OCI-LY1 (cell line): ENCODE results near the gene SMIM20.
A peak's percentile ranks its signal among the peaks of the same experiment; 100 is the strongest.

Source experiments
- H2AFZ ChIP-seq: fragments of 200-600 bp; sonication (generic), shearing (Covaris generic); 2 replicates; pipeline ENCODE4 v1.6.0; 2014; ENCODE audit warnings: antibody characterized with exemption, mild to moderate bottlenecking, low read length
- H3F3A ChIP-seq: fragments of 200-600 bp; sonication (generic), shearing (Covaris generic); 2 replicates; pipeline ENCODE4 v1.6.0; 2014; ENCODE audit warnings: mild to moderate bottlenecking, antibody characterized with exemption, low read length, moderate library complexity; ENCODE audit not compliant: insufficient read depth
- H3K27ac ChIP-seq: fragments of 200-600 bp; sonication (generic); 2 replicates; pipeline ENCODE4 v1.5.1; 2014; ENCODE audit warnings: low read length, mixed run types, mild to moderate bottlenecking, low read depth; ENCODE audit not compliant: poor library complexity, severe bottlenecking
- H3K27me3 ChIP-seq: fragments of 200-600 bp; sonication (generic); 2 replicates; pipeline ENCODE4 v1.6.0; 2014; ENCODE audit warnings: antibody characterized with exemption, mild to moderate bottlenecking, low read length, moderate library complexity; ENCODE audit not compliant: insufficient read depth
- H3K36me3 ChIP-seq: fragments of 200-600 bp; sonication (generic); 2 replicates; pipeline ENCODE4 v1.6.1; 2014; ENCODE audit warnings: mild to moderate bottlenecking, antibody characterized with exemption, low read length, moderate library complexity, mixed read lengths; ENCODE audit not compliant: insufficient read depth
- H3K4me1 ChIP-seq: fragments of 200-600 bp; sonication (generic); 2 replicates; pipeline ENCODE4 v1.5.1; 2014; ENCODE audit warnings: mild to moderate bottlenecking, low read length, moderate library complexity; ENCODE audit not compliant: insufficient read depth, severe bottlenecking
- H3K4me2 ChIP-seq: fragments of 200-600 bp; sonication (generic), shearing (Covaris generic); 2 replicates; pipeline ENCODE4 v1.6.1; 2014; ENCODE audit warnings: low read length
- H3K4me3 ChIP-seq: fragments of 200-600 bp; sonication (generic); 2 replicates; pipeline ENCODE4 v1.5.1; 2014; ENCODE audit warnings: low read length, low read depth, mild to moderate bottlenecking, mixed read lengths; ENCODE audit not compliant: poor library complexity, severe bottlenecking
- H3K79me2 ChIP-seq: fragments of 200-600 bp; shearing (Covaris generic); 2 replicates; pipeline ENCODE4 v1.6.1; 2016; ENCODE audit warnings: mixed run types, low read length, mixed read lengths; ENCODE audit not compliant: insufficient read depth
- H3K9ac ChIP-seq: fragments of 200-600 bp; sonication (generic), shearing (Covaris generic); 2 replicates; pipeline ENCODE4 v1.6.1; 2014; ENCODE audit warnings: mild to moderate bottlenecking, low read length, mixed read lengths
- H3K9me2 ChIP-seq: fragments of 200-600 bp; sonication (generic), shearing (Covaris generic); 2 replicates; pipeline ENCODE4 v1.6.1; 2014; ENCODE audit warnings: low read depth, mild to moderate bottlenecking, low read length, mixed read lengths
- H3K9me3 ChIP-seq: fragments of 200-600 bp; shearing (Covaris generic); 2 replicates; pipeline ENCODE4 v1.6.1; 2014; ENCODE audit warnings: low read length, mixed read lengths
- H4K20me1 ChIP-seq: fragments of 200-600 bp; sonication (generic), shearing (Covaris generic); 2 replicates; pipeline ENCODE4 v1.6.0; 2016; ENCODE audit warnings: mild to moderate bottlenecking, low read length; ENCODE audit not compliant: insufficient read depth
- CTCF ChIP-seq: fragments of 200-600 bp; sonication (generic), shearing (Covaris generic); IDR thresholded peaks from 2 replicates; pipeline ENCODE4 v1.5.1; 2017; ENCODE audit warnings: mild to moderate bottlenecking, antibody characterized with exemption, low read length, moderate library complexity, mixed read lengths
- EZH2 ChIP-seq: fragments of 200-600 bp; sonication (generic), shearing (Covaris generic); IDR thresholded peaks from 2 replicates; pipeline ENCODE4 v1.8.0; 2017; ENCODE audit warnings: borderline replicate concordance, mixed run types, mild to moderate bottlenecking, antibody characterized with exemption, low read length, moderate library complexity, mixed read lengths

Gene SMIM20

DNA sequence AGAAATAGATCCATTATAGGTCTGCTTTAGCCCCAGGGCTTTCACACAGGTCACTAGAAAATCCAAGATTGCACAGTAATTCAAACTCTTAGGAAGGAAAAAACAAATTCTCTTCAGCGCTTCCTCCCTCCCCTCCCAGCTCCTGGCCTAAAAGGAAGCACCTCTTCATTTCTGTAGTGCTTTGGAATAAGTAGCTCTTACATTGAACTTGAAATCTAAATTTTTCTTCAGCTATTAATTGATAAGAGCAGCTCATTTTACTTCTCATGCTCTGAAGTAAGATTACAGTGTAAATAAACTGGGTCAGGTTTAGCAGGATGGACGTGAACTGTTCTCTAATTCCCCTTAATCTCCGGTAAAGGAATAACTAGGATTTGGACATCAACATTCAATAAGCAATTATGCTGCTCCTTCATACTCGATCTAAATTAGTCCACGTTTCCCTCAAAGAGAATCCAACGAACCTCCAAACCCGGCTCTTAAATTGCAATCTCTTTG lies 40.3 kb upstream of the SMIM20 start:
- no peaks in the 10 kb centered on the region for H3K9me2 ChIP-seq
- H4K20me1 ChIP-seq: no peaks in the 10 kb centered on the region
- H3K9ac ChIP-seq: peak overlapping the region; percentile 78
- no peaks in the 10 kb centered on the region for H3K9me3 ChIP-seq
- H2AFZ ChIP-seq: no peak overlapping the region
- H3K27me3 ChIP-seq: no peaks in the 10 kb centered on the region
- H3K79me2 ChIP-seq: no peaks in the 10 kb centered on the region
- peak overlapping the region; percentile 63 for H3K4me2 ChIP-seq
- TF ChIP-seq CTCF (no peak), EZH2 (no peak)
- peaks cover 100% of the 10 kb centered on the region for H3K4me1 ChIP-seq
- H3K27ac ChIP-seq: peak overlapping the region; percentile 100
- peaks cover 22% of the 10 kb centered on the region for H3F3A ChIP-seq
- no peaks in the 10 kb centered on the region for H3K36me3 ChIP-seq
- H3K4me3 ChIP-seq: no peak overlapping the region

DNA sequence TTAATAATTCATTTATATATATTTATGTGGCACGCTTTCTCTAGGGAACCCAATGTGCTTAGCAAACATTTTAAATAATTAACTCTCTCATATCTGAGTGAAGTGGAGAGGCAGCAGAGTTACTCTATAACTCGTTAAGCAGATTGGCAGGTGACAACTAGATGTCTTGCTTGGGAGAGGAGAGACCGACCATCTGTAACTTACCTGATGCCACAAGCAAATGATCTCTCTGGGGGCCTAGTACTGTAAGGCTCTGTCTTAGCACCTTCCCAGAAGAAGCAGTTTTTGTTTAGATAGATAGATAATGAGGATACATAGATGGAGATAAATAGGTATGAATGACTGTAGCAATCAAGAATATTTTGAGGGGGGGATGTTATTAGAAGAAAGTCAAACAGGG lies 39.4 kb upstream of the SMIM20 start:
- Histone ChIP-seq H3F3A (peaks cover 22% of the 10 kb centered on the region), H3K4me2 (peak overlapping the region; percentile 49), H3K4me1 (peaks cover 100% of the 10 kb centered on the region), H2AFZ (no peak overlapping the region), H3K9me3 (no peaks in the 10 kb centered on the region), H3K27ac (peak overlapping the region; percentile 100), H3K4me3 (no peak overlapping the region), H3K79me2 (no peaks in the 10 kb centered on the region), H4K20me1 (no peaks in the 10 kb centered on the region), H3K9ac (peak overlapping the region; percentile 78), H3K9me2 (no peaks in the 10 kb centered on the region), H3K36me3 (no peaks in the 10 kb centered on the region), H3K27me3 (no peaks in the 10 kb centered on the region)
- TF ChIP-seq EZH2: no peak

- Histone ChIP-seq H3K4me3 (no peak overlapping the region), H3K36me3 (no peaks in the 10 kb centered on the region), H3F3A (peaks cover 22% of the 10 kb centered on the region), H3K79me2 (no peaks in the 10 kb centered on the region), H2AFZ (no peak overlapping the region), H3K27me3 (no peaks in the 10 kb centered on the region), H3K9me2 (no peaks in the 10 kb centered on the region), H3K4me1 (peaks cover 100% of the 10 kb centered on the region), H4K20me1 (no peaks in the 10 kb centered on the region), H3K4me2 (peak overlapping the region; percentile 49), H3K27ac (peak overlapping the region; percentile 100), H3K9me3 (no peaks in the 10 kb centered on the region), H3K9ac (peak overlapping the region; percentile 67)
- TF ChIP-seq CTCF (no peak), EZH2 (no peak)
Observed at GRCh38 chr4:25875281-25875745, 38.7 kb upstream of the SMIM20 start.

DNA sequence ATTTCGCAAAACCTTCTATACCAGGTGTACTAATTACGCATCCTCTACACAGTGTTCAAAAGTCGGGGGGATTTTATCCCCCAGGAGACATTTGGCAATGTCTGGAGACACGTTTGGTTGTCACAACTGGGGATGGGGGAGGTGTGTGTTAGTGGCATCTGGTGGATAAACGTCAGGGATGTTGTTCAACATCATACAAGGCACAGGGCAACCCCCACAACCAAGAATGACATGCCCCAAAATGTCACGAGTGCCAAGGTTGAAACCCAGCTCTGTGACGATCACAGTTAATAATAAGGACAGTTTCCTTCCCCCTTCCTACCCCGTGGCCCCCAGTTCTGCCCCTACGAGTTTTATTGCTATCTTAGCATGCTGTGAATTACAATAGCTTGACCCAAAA lies 35.3 kb upstream of the SMIM20 start:
- no peaks in the 10 kb centered on the region for H3K9me2 ChIP-seq
- no peaks in the 10 kb centered on the region for H3K36me3 ChIP-seq
- H3F3A ChIP-seq: peaks cover 18% of the 10 kb centered on the region
- H3K4me3 ChIP-seq: no peak overlapping the region
- H3K27me3 ChIP-seq: no peaks in the 10 kb centered on the region
- H4K20me1 ChIP-seq: no peaks in the 10 kb centered on the region
- H3K79me2 ChIP-seq: no peaks in the 10 kb centered on the region
- TF ChIP-seq EZH2: no peak
- TF ChIP-seq CTCF: no peak
- H3K4me2 ChIP-seq: peak overlapping the region; percentile 57
- H3K9me3 ChIP-seq: no peaks in the 10 kb centered on the region
- H3K27ac ChIP-seq: peak overlapping the region; percentile 100
- peak overlapping the region; percentile 74 for H3K9ac ChIP-seq
- no peak overlapping the region for H2AFZ ChIP-seq
- H3K4me1 ChIP-seq: peaks cover 85% of the 10 kb centered on the region
